ENCODE results near the gene GZF1.

DNA sequence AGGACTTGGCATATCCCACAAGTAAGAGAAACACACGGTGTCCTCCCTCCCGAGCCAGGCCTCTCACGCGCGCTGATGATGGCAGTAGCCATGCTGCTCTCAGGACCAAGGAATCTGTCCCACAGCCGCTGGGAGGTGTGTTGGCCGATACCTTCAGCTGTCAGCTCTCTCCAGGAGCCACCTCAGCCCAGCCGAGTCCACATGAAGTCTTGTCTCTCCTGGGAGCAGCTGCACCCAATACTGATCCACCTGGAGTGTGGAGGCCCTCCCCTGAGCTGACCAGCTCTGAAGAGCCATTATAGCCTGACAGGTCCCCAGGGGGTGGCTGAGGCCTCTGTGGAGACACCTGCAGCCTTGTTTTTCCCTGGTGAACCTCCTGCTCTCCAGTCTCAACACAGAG lies 35.2 kb upstream of the GZF1 start:
- TF ChIP-seq, protein P1, sequence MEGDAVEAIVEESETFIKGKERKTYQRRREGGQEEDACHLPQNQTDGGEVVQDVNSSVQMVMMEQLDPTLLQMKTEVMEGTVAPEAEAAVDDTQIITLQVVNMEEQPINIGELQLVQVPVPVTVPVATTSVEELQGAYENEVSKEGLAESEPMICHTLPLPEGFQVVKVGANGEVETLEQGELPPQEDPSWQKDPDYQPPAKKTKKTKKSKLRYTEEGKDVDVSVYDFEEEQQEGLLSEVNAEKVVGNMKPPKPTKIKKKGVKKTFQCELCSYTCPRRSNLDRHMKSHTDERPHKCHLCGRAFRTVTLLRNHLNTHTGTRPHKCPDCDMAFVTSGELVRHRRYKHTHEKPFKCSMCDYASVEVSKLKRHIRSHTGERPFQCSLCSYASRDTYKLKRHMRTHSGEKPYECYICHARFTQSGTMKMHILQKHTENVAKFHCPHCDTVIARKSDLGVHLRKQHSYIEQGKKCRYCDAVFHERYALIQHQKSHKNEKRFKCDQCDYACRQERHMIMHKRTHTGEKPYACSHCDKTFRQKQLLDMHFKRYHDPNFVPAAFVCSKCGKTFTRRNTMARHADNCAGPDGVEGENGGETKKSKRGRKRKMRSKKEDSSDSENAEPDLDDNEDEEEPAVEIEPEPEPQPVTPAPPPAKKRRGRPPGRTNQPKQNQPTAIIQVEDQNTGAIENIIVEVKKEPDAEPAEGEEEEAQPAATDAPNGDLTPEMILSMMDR (IDR thresholded peaks at IDR 0.05), result no peak
- TF ChIP-seq ZFX (IDR thresholded peaks at IDR 0.05; ENCODE audit: borderline replicate concordance), result no peak
